Measurements from ENCODE around the gene CAMKK1. TPM values are rescaled to one million over a fixed set of nuclear protein-coding genes. Genes with fewer than 3 reads are reported as not detected.

CAMKK1 gene
- total and polyA plus RNA-seq, 7 experiments from 2014 or later: 2.3 to 12.5 (median 5.0) TPM

GRCh38 chr17:3900646-3901045 lies 7.8 kb upstream of the CAMKK1 start:
- Histone ChIP-seq H3K4me3 (ENCODE audit: low read length) (no peak overlapping the region), H3K4me1 (ENCODE audit: control insufficient read depth in 2 of 2, insufficient read depth in 2 of 2, low read length in 2 of 2) (no peaks in the 10 kb centered on the region), H3K27me3 (ENCODE audit: control insufficient read depth in 2 of 2, insufficient read depth in 2 of 2, low read length in 2 of 2) (no peaks in the 10 kb centered on the region), H3K9me3 (ENCODE audit: control insufficient read depth in 2 of 3, low read length in 3 of 3) (no peaks in the 10 kb centered on the region), H3K36me3 (ENCODE audit: control insufficient read depth in 2 of 3, insufficient read depth in 3 of 3, low read length in 3 of 3) (no peaks in the 10 kb centered on the region), H3K27ac (ENCODE audit: low read depth, low read length) (no peak overlapping the region)
- no peak for DNase-seq
- ChIA-PET CTCF (interaction anchor here (0.6 to 0.7 kb wide), 2 partner anchors 12 to 32 kb away, joined by 3 to 4 read pairs; no protein-coding TSS in a partner anchor), POLR2A (no interaction called here)
- Mint-ChIP-seq H3K9me3 (no peaks in the 10 kb centered on the region), H3K4me3 (no peak overlapping the region), H3K27ac (peak overlapping the region in 1 of 9 donors; percentile 24), H3K36me3 (no peaks in the 10 kb centered on the region), H3K4me1 (no peaks in the 10 kb centered on the region), H3K27me3 (peaks cover 0 to 4% (median 0%) of the 10 kb centered on the region in 5 donors)
- intact Hi-C loops (cut with micrococcal nuclease): no loop called here
- no peak for ATAC-seq

DNA sequence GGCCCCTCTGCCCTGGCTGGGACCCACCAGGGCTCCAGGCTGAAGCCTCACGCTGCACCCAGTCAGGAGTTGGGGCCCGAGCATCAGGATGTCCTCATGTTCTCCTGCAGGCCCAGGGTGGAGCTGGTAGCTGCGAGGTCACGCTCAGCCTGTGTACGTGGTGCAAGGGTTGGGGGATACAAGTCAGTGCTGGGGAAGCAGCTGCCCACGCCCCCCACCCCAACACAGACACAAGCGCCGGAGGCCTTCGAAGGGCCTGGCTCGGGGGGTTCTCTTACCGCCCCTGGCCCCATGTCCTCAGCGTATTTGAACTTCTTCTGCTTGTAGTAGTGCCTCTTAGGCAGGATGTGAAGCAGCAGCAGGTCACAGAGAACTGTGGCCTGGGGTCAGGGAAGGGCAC lies 4.9 kb upstream of the CAMKK1 start:
- CTCF ChIA-PET: interaction anchor here (1.2 kb wide), 1 partner anchor 14 kb away, joined by 4 read pairs; no protein-coding TSS in a partner anchor
- no peaks in the 10 kb centered on the region for H3K36me3 ChIP-seq (ENCODE audit: control insufficient read depth in 2 of 3, insufficient read depth in 3 of 3, low read length in 3 of 3)
- H3K9me3 Mint-ChIP-seq: no peaks in the 10 kb centered on the region
- no peak overlapping the region for H3K4me3 Mint-ChIP-seq
- no peak for DNase-seq
- peaks cover 9 to 11% of the 10 kb centered on the region in 2 donors for H3K4me1 ChIP-seq (ENCODE audit: control insufficient read depth in 2 of 2, insufficient read depth in 2 of 2, low read length in 2 of 2)
- peaks cover 0 to 4% (median 0%) of the 10 kb centered on the region in 5 donors for H3K27me3 Mint-ChIP-seq
- POLR2A ChIA-PET: no interaction called here
- no peak for ATAC-seq
- no peaks in the 10 kb centered on the region for H3K36me3 Mint-ChIP-seq
- no peaks in the 10 kb centered on the region for H3K27me3 ChIP-seq (ENCODE audit: control insufficient read depth in 2 of 2, insufficient read depth in 2 of 2, low read length in 2 of 2)
- no peak overlapping the region for H3K4me3 ChIP-seq (ENCODE audit: low read length)
- intact Hi-C loops (cut with micrococcal nuclease): no loop called here
- H3K4me1 Mint-ChIP-seq: peaks cover 8 to 13% (median 12%) of the 10 kb centered on the region in 7 donors
- no peaks in the 10 kb centered on the region for H3K9me3 ChIP-seq (ENCODE audit: control insufficient read depth in 2 of 3, low read length in 3 of 3)
- H3K27ac Mint-ChIP-seq: no peak overlapping the region
- H3K27ac ChIP-seq (ENCODE audit: low read depth, low read length): no peak overlapping the region

DNA sequence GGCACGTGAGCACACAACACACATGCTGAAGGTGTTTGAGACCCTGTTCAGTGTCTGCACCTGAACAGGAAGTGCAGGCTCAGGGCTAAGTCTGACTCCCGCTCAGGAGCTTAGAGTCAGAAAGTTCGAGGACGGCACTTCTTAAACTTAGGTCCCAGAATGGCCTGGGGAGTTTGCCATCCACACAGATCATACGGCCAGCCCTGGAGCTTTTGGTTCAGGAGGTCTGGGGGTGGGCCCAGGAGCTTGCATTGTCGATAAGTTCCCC lies 4.0 kb upstream of the CAMKK1 start:
- H3K27ac ChIP-seq (ENCODE audit: low read depth, low read length): no peak overlapping the region
- H3K27me3 ChIP-seq (ENCODE audit: control insufficient read depth in 2 of 2, insufficient read depth in 2 of 2, low read length in 2 of 2): no peaks in the 10 kb centered on the region
- no peak overlapping the region for H3K4me3 Mint-ChIP-seq
- no peak overlapping the region for H3K27ac Mint-ChIP-seq
- ChIA-PET CTCF (interaction anchor here (0.6 to 1.2 kb wide), 2 partner anchors 15 to 1574 kb away, joined by 4 to 5 read pairs; no protein-coding TSS in a partner anchor), POLR2A (interaction anchor here (0.6 to 1.2 kb wide), 2 partner anchors 9 to 542 kb away, joined by 3 read pairs; no protein-coding TSS in a partner anchor)
- no peaks in the 10 kb centered on the region for H3K36me3 Mint-ChIP-seq
- H3K4me3 ChIP-seq (ENCODE audit: low read length): no peak overlapping the region
- DNase-seq (no peak), ATAC-seq (no peak)
- H3K36me3 ChIP-seq (ENCODE audit: control insufficient read depth in 2 of 3, insufficient read depth in 3 of 3, low read length in 3 of 3): no peaks in the 10 kb centered on the region
- H3K9me3 ChIP-seq (ENCODE audit: control insufficient read depth in 2 of 3, low read length in 3 of 3): no peaks in the 10 kb centered on the region
- peaks cover 11% of the 10 kb centered on the region in 2 donors for H3K4me1 ChIP-seq (ENCODE audit: control insufficient read depth in 2 of 2, insufficient read depth in 2 of 2, low read length in 2 of 2)
- H3K4me1 Mint-ChIP-seq: peaks cover 8 to 16% (median 14%) of the 10 kb centered on the region in 7 donors
- H3K27me3 Mint-ChIP-seq: peaks cover 0 to 4% (median 0%) of the 10 kb centered on the region in 5 donors
- H3K9me3 Mint-ChIP-seq: no peaks in the 10 kb centered on the region
- intact Hi-C loops (cut with micrococcal nuclease): no loop called here

DNA sequence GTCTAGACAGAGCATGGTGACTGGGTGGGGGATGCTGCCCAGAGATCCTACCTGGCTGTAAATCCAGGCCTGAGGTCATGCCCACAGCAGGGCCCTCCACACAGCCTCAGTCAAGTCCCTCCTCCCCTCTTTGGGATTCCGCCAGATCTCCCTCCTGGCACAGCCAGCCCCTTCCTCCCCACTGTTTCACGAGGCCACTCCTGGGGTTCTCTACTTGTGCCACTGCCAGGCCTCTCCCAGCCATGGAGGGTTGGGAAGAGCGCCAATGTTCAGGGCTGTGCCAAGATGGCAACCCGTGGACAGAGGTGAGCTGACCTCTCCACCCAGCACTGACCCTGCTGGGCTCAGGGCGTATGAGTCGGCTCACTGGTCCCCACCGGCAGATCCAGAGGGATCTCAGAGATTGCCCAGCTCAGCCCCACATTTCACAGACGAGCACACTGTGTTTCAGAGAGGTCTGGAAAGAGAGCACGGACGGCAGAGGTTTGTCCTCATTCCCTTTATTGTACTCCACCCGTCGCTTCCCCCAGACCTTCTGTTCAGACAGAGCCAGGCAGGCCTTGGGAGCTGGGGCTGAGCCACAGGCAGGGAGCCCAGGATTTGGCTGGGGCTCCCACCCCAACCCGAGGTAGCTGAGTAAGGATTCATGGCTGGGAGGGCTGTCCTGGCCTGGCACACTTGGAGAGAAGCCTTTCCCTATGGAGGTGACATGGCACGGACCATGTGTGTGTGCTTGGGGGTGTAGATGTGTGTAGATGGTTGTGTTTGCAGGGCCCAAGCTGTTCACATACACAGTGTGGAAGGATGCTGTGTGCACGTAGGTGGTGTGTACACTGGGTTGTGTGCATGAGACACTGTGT lies 3.5 kb upstream of the CAMKK1 start:
- H3K27me3 Mint-ChIP-seq: peaks cover 0 to 8% (median 0%) of the 10 kb centered on the region in 5 donors
- Histone ChIP-seq H3K36me3 (ENCODE audit: control insufficient read depth in 2 of 3, insufficient read depth in 3 of 3, low read length in 3 of 3) (no peaks in the 10 kb centered on the region), H3K4me3 (ENCODE audit: low read length) (no peak overlapping the region), H3K9me3 (ENCODE audit: control insufficient read depth in 2 of 3, low read length in 3 of 3) (no peaks in the 10 kb centered on the region), H3K4me1 (ENCODE audit: control insufficient read depth in 2 of 2, insufficient read depth in 2 of 2, low read length in 2 of 2) (peaks cover 11 to 17% of the 10 kb centered on the region in 2 donors), H3K27me3 (ENCODE audit: control insufficient read depth in 2 of 2, insufficient read depth in 2 of 2, low read length in 2 of 2) (no peaks in the 10 kb centered on the region), H3K27ac (ENCODE audit: low read depth, low read length) (no peak overlapping the region)
- peaks cover 14 to 22% (median 20%) of the 10 kb centered on the region in 7 donors for H3K4me1 Mint-ChIP-seq
- ATAC-seq (no peak), DNase-seq (no peak)
- intact Hi-C loops (cut with micrococcal nuclease): no loop called here
- ChIA-PET CTCF (interaction anchor here (0.6 kb wide), 1 partner anchor 1574 kb away, joined by 5 read pairs; no protein-coding TSS in a partner anchor), POLR2A (interaction anchor here (0.6 to 1.2 kb wide), 3 partner anchors 9 to 543 kb away, joined by 3 to 4 read pairs (median 3); no protein-coding TSS in a partner anchor)
- no peak overlapping the region for H3K4me3 Mint-ChIP-seq
- no peaks in the 10 kb centered on the region for H3K36me3 Mint-ChIP-seq
- H3K27ac Mint-ChIP-seq: peak overlapping the region in 1 of 9 donors; percentile 62
- H3K9me3 Mint-ChIP-seq: no peaks in the 10 kb centered on the region

DNA sequence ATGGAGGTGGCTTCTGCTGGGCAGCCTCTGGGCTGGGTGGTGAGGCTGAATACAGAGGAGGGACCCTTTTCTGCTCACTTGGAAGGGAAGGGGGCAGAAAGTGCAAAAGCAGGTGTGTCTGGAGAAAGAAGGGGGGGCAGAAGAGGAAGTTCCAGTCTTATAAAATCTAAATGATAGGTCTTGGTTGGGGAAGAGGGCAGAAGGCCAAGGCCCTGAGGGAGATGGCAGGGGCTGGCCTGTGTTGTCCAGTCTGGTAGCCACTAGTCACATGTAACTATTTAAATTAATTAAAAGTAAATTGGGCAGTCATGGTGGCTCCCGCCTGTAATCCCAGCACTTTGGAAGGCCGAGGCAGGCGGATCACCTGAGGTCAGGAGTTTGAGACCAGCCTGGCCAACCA lies 2.5 kb upstream of the CAMKK1 start:
- Histone ChIP-seq H3K9me3 (ENCODE audit: control insufficient read depth in 2 of 3, low read length in 3 of 3) (no peaks in the 10 kb centered on the region), H3K4me1 (ENCODE audit: control insufficient read depth in 2 of 2, insufficient read depth in 2 of 2, low read length in 2 of 2) (peaks cover 11 to 19% of the 10 kb centered on the region in 2 donors), H3K4me3 (ENCODE audit: low read length) (no peak overlapping the region), H3K36me3 (ENCODE audit: control insufficient read depth in 2 of 3, insufficient read depth in 3 of 3, low read length in 3 of 3) (no peaks in the 10 kb centered on the region), H3K27ac (ENCODE audit: low read depth, low read length) (no peak overlapping the region), H3K27me3 (ENCODE audit: control insufficient read depth in 2 of 2, insufficient read depth in 2 of 2, low read length in 2 of 2) (no peaks in the 10 kb centered on the region)
- intact Hi-C loops (cut with micrococcal nuclease): no loop called here
- Mint-ChIP-seq H3K27me3 (peaks cover 0 to 7% (median 0%) of the 10 kb centered on the region in 5 donors), H3K4me3 (no peak overlapping the region), H3K4me1 (peaks cover 22 to 32% (median 28%) of the 10 kb centered on the region in 7 donors), H3K36me3 (no peaks in the 10 kb centered on the region), H3K9me3 (no peaks in the 10 kb centered on the region), H3K27ac (no peak overlapping the region)
- ChIA-PET CTCF (no interaction called here), POLR2A (interaction anchor here (0.6 kb wide), 1 partner anchor 204 kb away, joined by 4 read pairs; no protein-coding TSS in a partner anchor)
- DNase-seq (no peak), ATAC-seq (no peak)

DNA sequence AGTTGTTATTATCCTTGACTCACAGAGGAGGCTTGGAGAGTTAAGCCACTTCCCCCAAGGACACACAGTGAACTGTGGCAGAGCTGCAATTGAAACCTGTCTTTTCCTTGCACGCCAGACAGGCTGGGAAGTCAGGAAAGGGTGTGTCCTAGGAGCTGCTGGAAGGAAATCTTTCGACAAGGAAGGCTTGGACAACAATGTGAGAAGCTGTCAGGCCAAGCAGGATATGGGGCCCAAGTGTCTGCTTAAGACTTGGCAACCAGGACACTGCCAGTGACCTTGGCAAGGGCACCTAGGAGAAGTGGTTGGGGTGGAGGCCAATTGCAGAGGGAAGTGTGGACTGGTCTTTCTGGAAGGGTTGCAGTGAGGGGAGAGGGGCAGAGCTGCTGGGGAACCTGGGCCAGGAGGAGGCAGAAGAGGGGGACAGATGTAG lies 2.1 kb upstream of the CAMKK1 start:
- Histone ChIP-seq H3K36me3 (ENCODE audit: control insufficient read depth in 2 of 3, insufficient read depth in 3 of 3, low read length in 3 of 3) (no peaks in the 10 kb centered on the region), H3K4me3 (ENCODE audit: low read length) (no peak overlapping the region), H3K4me1 (ENCODE audit: control insufficient read depth in 2 of 2, insufficient read depth in 2 of 2, low read length in 2 of 2) (peaks cover 11 to 19% of the 10 kb centered on the region in 2 donors), H3K9me3 (ENCODE audit: control insufficient read depth in 2 of 3, low read length in 3 of 3) (no peaks in the 10 kb centered on the region), H3K27ac (ENCODE audit: low read depth, low read length) (no peak overlapping the region), H3K27me3 (ENCODE audit: control insufficient read depth in 2 of 2, insufficient read depth in 2 of 2, low read length in 2 of 2) (no peaks in the 10 kb centered on the region)
- peaks cover 23 to 34% (median 30%) of the 10 kb centered on the region in 7 donors for H3K4me1 Mint-ChIP-seq
- H3K36me3 Mint-ChIP-seq: no peaks in the 10 kb centered on the region
- peak overlapping the region in 1 of 10 donors; percentile 8 for H3K4me3 Mint-ChIP-seq
- ChIA-PET POLR2A (interaction anchor here (0.7 kb wide), 1 partner anchor 1792 kb away, joined by 3 read pairs; no protein-coding TSS in a partner anchor), CTCF (no interaction called here)
- H3K9me3 Mint-ChIP-seq: no peaks in the 10 kb centered on the region
- no peak for DNase-seq
- no peak for ATAC-seq
- peak overlapping the region in 1 of 9 donors; percentile 73 for H3K27ac Mint-ChIP-seq
- intact Hi-C loops (cut with micrococcal nuclease): loop anchor here (5.0 kb wide), 2 partner anchors 228 to 472 kb away; partner anchors contain the start of genes EMC6 (in 1 of the 2), TAX1BP3 (in 1 of the 2) and UBE2G1 (in 1 of the 2)
- peaks cover 0 to 7% (median 0%) of the 10 kb centered on the region in 5 donors for H3K27me3 Mint-ChIP-seq

All from naive thymus-derived CD4-positive, alpha-beta T cell (primary cell).